HCT116 (cell line): ENCODE data around the gene ADGRV1. TPM values are rescaled to one million over a fixed set of nuclear protein-coding genes. Genes with fewer than 3 reads are reported as not detected.

Source experiments
- ATAC-seq: fragments of 200-7000 bp; cut with Tn5 transposase; 2 replicates; pipeline ENCODE4 v1.9.1; 2020; ENCODE audit warnings: mild to moderate bottlenecking, moderate library complexity
- BruUV-seq: library from RNA; stranded (reverse); fragments of 400-500 nt; replicated peaks from 2 replicates; lab custom pipeline; 2021; lab: Mats Ljungman, UMichigan
- CTCF ChIA-PET: fragments of 300-600 bp; sonication (Branson Sonifier 250); formaldehyde crosslinking; loops from one replicate; lab custom pipeline; 2021; ENCODE audit warnings: antibody characterized with exemption; lab: Charles Lee
- POLR2A ChIA-PET: fragments of 300-600, 350-600 bp; sonication (Branson Sonifier 250); formaldehyde crosslinking; loops from one replicate; lab custom pipeline; 2021; ENCODE audit warnings: antibody characterized with exemption; lab: Charles Lee
- RAD21 ChIA-PET, 2 experiments: fragments of 300-600 bp; sonication (Branson Sonifier 250); formaldehyde crosslinking; loops; one replicate each; lab custom pipeline; 2023; ENCODE audit warnings: low total read pairs in 2 of 2; ENCODE audit not compliant: uncharacterized antibody in 2 of 2, unreplicated experiment in 2 of 2, low non-redundant PET in 1 of 2; lab: Charles Lee
- DNase-seq: peaks from one replicate; pipeline ENCODE4 v3.0.0-alpha.2; 2010; ENCODE audit warnings: low read depth, low spot score
- H2AFZ ChIP-seq: fragments of 200-600 bp; shearing (Covaris generic), sonication (generic); 2 replicates; pipeline ENCODE4 v1.6.1; 2017; ENCODE audit warnings: low read depth, mixed run types, mixed read lengths, antibody characterized with exemption, low read length; ENCODE audit not compliant: poor library complexity, severe bottlenecking
- H3K27ac ChIP-seq: 2 replicates; pipeline ENCODE4 v1.5.1; 2012; ENCODE audit warnings: low read depth, low read length
- H3K27me3 ChIP-seq: fragments of 200-600 bp; sonication (generic); 2 replicates; pipeline ENCODE4 v1.6.1; 2016; ENCODE audit warnings: mixed run types, low read length, mixed read lengths; ENCODE audit not compliant: insufficient read depth
- H3K36me3 ChIP-seq, 2 experiments: fragments of 200-500 bp in 1 of 2; fragments of 200-600 bp in 1 of 2; sonication (Bioruptor generic) in 1 of 2; sonication (generic) in 1 of 2; 2 replicates each; pipeline versions ENCODE4 v1.5.1 to v1.6.1; 2014 to 2016; ENCODE audit warnings: low read length in 2 of 2, inconsistent platforms in 1 of 2, mixed read lengths in 1 of 2, mixed run types in 1 of 2; ENCODE audit not compliant: insufficient read depth in 2 of 2, control insufficient read depth in 1 of 2
- H3K4me1 ChIP-seq, 2 experiments: fragments of 200-600 bp in 1 of 2; sonication (generic) in 1 of 2; 2 replicates each; pipeline versions ENCODE4 v1.5.1 to v1.6.1; 2012 to 2017; ENCODE audit warnings: low read length in 2 of 2, inconsistent platforms in 1 of 2, mild to moderate bottlenecking in 1 of 2, mixed read lengths in 1 of 2, mixed run types in 1 of 2, moderate library complexity in 1 of 2; ENCODE audit not compliant: insufficient read depth in 2 of 2, control insufficient read depth in 1 of 2
- H3K4me2 ChIP-seq: fragments of 200-600 bp; sonication (generic); 2 replicates; pipeline ENCODE4 v1.6.1; 2017; ENCODE audit warnings: mixed run types, low read length, mixed read lengths
- H3K4me3 ChIP-seq, 2 experiments: fragments of 200-600 bp in 1 of 2; sonication (generic) in 1 of 2; replicated peaks in 1 of 2; 2 replicates each; pipeline ENCODE4 v1.5.1; 2011 to 2016; ENCODE audit warnings: low read length in 2 of 2, control low read depth in 1 of 2, low read depth in 1 of 2, mild to moderate bottlenecking in 1 of 2, mixed read lengths in 1 of 2, mixed run types in 1 of 2
- H3K79me2 ChIP-seq: fragments of 200-600 bp; sonication (generic); 2 replicates; pipeline ENCODE4 v1.6.1; 2017; ENCODE audit warnings: mild to moderate bottlenecking, mixed run types, low read length, moderate library complexity, mixed read lengths; ENCODE audit not compliant: insufficient read depth
- H3K9ac ChIP-seq: fragments of 200-600 bp; sonication (generic); 2 replicates; pipeline ENCODE4 v1.6.1; 2016; ENCODE audit warnings: low read length, mixed read lengths
- H3K9me2 ChIP-seq: fragments of 200-600 bp; sonication (generic), shearing (Covaris generic); 2 replicates; pipeline ENCODE4 v1.6.1; 2017; ENCODE audit warnings: mixed run types, mild to moderate bottlenecking, moderate library complexity; ENCODE audit not compliant: insufficient read depth
- H3K9me3 ChIP-seq, 2 experiments: fragments of 200-500 bp in 1 of 2; fragments of 200-600 bp in 1 of 2; sonication (Bioruptor generic) in 1 of 2; sonication (generic) in 1 of 2; 2 replicates each; pipeline ENCODE4 v1.6.1; 2014 to 2017; ENCODE audit warnings: low read length in 2 of 2, mixed read lengths in 2 of 2, inconsistent platforms in 1 of 2, low read depth in 1 of 2, mild to moderate bottlenecking in 1 of 2, mixed run types in 1 of 2, moderate library complexity in 1 of 2; ENCODE audit not compliant: control insufficient read depth in 1 of 2, insufficient read depth in 1 of 2
- H4K20me1 ChIP-seq: fragments of 200-600 bp; sonication (generic), shearing (Covaris generic); 2 replicates; pipeline ENCODE4 v1.6.1; 2017; ENCODE audit warnings: mixed run types, mild to moderate bottlenecking, moderate library complexity; ENCODE audit not compliant: insufficient read depth
- CEBPB ChIP-seq: IDR thresholded peaks from 2 replicates; pipeline ENCODE4 v1.6.1; 2012; ENCODE audit warnings: low read depth
- EZH2phosphoT487 ChIP-seq: fragments of 200-600 bp; IDR thresholded peaks from 2 replicates; pipeline ENCODE4 v1.6.1; 2018; ENCODE audit warnings: antibody characterized with exemption, borderline replicate concordance
- SP1 ChIP-seq: IDR thresholded peaks from 2 replicates; pipeline ENCODE4 v1.6.1; 2012; ENCODE audit warnings: low read depth
- TCF7L2 ChIP-seq: IDR thresholded peaks from 2 replicates; pipeline ENCODE4 v1.7.0; 2011; ENCODE audit warnings: borderline replicate concordance, inconsistent platforms; ENCODE audit not compliant: insufficient read depth, insufficient read length; ENCODE audit errors: extremely low read depth
- YY1 ChIP-seq: IDR thresholded peaks from 2 replicates; pipeline ENCODE4 v1.6.1; 2011; ENCODE audit warnings: low read length, low read depth, moderate library complexity, mild to moderate bottlenecking; ENCODE audit not compliant: insufficient replicate concordance; ENCODE audit errors: extremely low read depth
- ZFX ChIP-seq: fragments of 450-650 bp; IDR thresholded peaks from 2 replicates; pipeline ENCODE4 v1.6.1; 2017
- intact Hi-C: fragments of 100-400 bp; cut with micrococcal nuclease; formaldehyde crosslinking; loops from 2 replicates; pipeline ENCODE4 v1.10.0; 2022
- total RNA-seq: library from RNA; stranded (reverse); gene quantifications from one replicate; pipeline ENCODE4 v1.2.1, GENCODE V29; 2021; ENCODE audit not compliant: unreplicated experiment
- TF ChIP-seq, protein P1 (sequence below): IDR thresholded peaks from 2 replicates; pipeline ENCODE4 v1.6.1; 2012
- TF ChIP-seq, protein P2 (sequence below), 3 experiments: fragments of 200-600 bp in 1 of 3; sonication (generic) in 1 of 3; IDR thresholded peaks in 2 of 3; conservative IDR thresholded peaks in 1 of 3; 2 replicates each; pipeline ENCODE4 v1.5.1; 2012 to 2017; ENCODE audit warnings: low read depth in 2 of 3, low read length in 2 of 3, antibody characterized with exemption in 1 of 3, borderline replicate concordance in 1 of 3, control low read depth in 1 of 3, mild to moderate bottlenecking in 1 of 3, mixed read lengths in 1 of 3, mixed run types in 1 of 3, moderate library complexity in 1 of 3; ENCODE audit not compliant: insufficient read depth in 1 of 3

The ADGRV1 gene
- total RNA-seq, 1 experiment from 2014 or later = 6.0 TPM

DNA sequence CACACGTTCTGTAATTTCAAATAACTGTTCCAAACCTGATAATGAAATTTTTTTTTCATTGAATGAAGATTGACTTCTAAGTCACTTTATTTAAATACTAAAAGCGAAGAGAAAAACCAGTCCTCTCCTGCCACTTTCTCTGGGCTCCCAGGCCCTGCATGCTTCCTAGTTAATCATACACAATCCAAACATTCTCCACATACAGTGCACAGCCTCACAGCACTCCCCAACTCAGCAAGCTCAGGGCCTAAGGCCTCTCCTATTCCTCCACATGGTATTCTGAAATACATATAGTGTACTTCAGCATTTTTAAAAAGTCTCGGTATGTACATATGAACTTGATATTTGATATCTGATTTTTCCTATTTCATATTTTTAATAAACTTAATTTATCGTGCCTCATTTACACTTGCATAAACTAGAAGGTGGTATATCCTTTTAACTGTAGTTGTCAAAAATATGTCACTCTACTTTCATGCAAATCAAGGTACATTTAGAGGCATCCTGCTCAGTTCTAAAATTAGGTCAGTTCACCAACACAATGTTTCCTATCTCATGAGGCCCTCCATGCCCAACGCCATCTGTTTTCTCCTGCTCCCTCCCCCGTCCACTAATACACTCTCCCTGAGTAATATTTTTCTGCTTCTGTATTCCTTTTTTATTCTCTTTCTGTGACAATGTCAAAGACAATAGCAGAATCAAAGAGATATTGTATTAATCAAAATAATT lies 617.9 kb downstream of the ADGRV1 start (continued):
- TF ChIP-seq, protein P1, sequence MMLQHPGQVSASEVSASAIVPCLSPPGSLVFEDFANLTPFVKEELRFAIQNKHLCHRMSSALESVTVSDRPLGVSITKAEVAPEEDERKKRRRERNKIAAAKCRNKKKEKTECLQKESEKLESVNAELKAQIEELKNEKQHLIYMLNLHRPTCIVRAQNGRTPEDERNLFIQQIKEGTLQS = no peak
- TF ChIP-seq YY1 (no peak), TCF7L2 (no peak)
- TF ChIP-seq, protein P2, sequence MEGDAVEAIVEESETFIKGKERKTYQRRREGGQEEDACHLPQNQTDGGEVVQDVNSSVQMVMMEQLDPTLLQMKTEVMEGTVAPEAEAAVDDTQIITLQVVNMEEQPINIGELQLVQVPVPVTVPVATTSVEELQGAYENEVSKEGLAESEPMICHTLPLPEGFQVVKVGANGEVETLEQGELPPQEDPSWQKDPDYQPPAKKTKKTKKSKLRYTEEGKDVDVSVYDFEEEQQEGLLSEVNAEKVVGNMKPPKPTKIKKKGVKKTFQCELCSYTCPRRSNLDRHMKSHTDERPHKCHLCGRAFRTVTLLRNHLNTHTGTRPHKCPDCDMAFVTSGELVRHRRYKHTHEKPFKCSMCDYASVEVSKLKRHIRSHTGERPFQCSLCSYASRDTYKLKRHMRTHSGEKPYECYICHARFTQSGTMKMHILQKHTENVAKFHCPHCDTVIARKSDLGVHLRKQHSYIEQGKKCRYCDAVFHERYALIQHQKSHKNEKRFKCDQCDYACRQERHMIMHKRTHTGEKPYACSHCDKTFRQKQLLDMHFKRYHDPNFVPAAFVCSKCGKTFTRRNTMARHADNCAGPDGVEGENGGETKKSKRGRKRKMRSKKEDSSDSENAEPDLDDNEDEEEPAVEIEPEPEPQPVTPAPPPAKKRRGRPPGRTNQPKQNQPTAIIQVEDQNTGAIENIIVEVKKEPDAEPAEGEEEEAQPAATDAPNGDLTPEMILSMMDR (IDR thresholded peaks at IDR 0.05 in 2 of 3, conservative IDR thresholded peaks at IDR 0.05 in 1 of 3; ENCODE audit: borderline replicate concordance in 1 of 3, insufficient read depth in 1 of 3, low read depth in 2 of 3, low read length in 2 of 3) = no peak

DNA sequence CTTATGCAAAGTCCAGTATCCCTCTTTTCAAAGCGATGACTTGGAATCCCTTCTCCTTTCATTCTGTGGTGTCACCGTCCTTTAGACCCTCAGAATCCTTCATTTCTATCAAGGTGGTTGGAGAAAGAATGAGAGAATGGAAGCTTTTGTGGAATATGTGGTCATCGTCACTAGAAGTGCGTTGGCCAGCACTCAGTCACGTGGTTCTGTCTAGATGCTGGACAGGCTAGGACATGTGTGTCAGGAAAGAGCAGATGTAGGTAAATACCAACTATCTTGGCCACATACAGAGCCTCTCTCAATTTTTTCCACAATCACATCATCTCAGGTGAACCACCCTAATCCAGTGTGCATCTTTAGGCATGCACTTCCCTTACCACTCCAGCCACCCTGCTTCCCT lies 618.5 kb downstream of the ADGRV1 start:
- no peaks in the 10 kb centered on the region for H3K9me2 ChIP-seq

More for the DNA sequence above, 618.5 kb downstream of the ADGRV1 start:
- H3K4me2 ChIP-seq = no peak overlapping the region
- H3K9ac ChIP-seq = no peak overlapping the region
- H3K79me2 ChIP-seq = no peaks in the 10 kb centered on the region
- no peak for ATAC-seq
- H3K27ac ChIP-seq = no peak overlapping the region
- ChIA-PET CTCF (no interaction called here), POLR2A (no interaction called here), RAD21 (no interaction called here)
- H3K4me1 ChIP-seq = no peaks in the 10 kb centered on the region
- no peak for DNase-seq
- no peak overlapping the region for H3K4me3 ChIP-seq
- no peaks in the 10 kb centered on the region for H3K27me3 ChIP-seq
- no peaks in the 10 kb centered on the region for H3K9me3 ChIP-seq
- no peak for TF ChIP-seq ZFX
- TF ChIP-seq CEBPB = no peak
- no peak for TF ChIP-seq SP1
- TF ChIP-seq EZH2phosphoT487 = no peak
- H4K20me1 ChIP-seq = no peaks in the 10 kb centered on the region
- BruUV-seq = no TSS peak
- intact Hi-C loops = no loop called here
- no peak overlapping the region for H2AFZ ChIP-seq
- H3K36me3 ChIP-seq = no peaks in the 10 kb centered on the region
